HUES48 (cell line): ENCODE data around the gene ZNF580.

Experiments
- H3K27ac ChIP-seq: one replicate; pipeline ENCODE4 v1.7.0; 2013; ENCODE audit warnings: low read depth, low read length, inconsistent platforms
- H3K27me3 ChIP-seq: 2 replicates; pipeline ENCODE4 v1.6.1; 2013; ENCODE audit warnings: mild to moderate bottlenecking, low read length; ENCODE audit not compliant: control insufficient read depth, insufficient read depth
- H3K36me3 ChIP-seq: 2 replicates; pipeline ENCODE4 v1.6.1; 2013; ENCODE audit warnings: low read length; ENCODE audit not compliant: control insufficient read depth, insufficient read depth
- H3K4me1 ChIP-seq: 2 replicates; pipeline ENCODE4 v1.6.1; 2013; ENCODE audit warnings: mild to moderate bottlenecking, low read length; ENCODE audit not compliant: control insufficient read depth, insufficient read depth
- H3K4me3 ChIP-seq: 2 replicates; pipeline ENCODE4 v1.5.1; 2013; ENCODE audit warnings: mild to moderate bottlenecking, low read depth, low read length
- H3K9ac ChIP-seq: 2 replicates; pipeline ENCODE4 v1.6.1; 2013; ENCODE audit warnings: mild to moderate bottlenecking, low read depth, low read length, moderate library complexity
- H3K9me3 ChIP-seq: 2 replicates; pipeline ENCODE4 v1.6.1; 2013; ENCODE audit warnings: low read length; ENCODE audit not compliant: control insufficient read depth, insufficient read depth

Gene ZNF580

GRCh38 chr19:55643003-55643886 lies 2.4 kb downstream of the ZNF580 start, which contains the start of gene ZNF581:
Gene ZNF581, plus strand, starts transcription at chr19:55643649. Its CDS starts 923 bp downstream, at chr19:55644572.
- peak within 1 kb of the TSS; percentile 72 for H3K27ac ChIP-seq
- H3K9ac ChIP-seq = peak within 1 kb of the TSS; percentile 73
- H3K9me3 ChIP-seq = no peaks in the 10 kb centered on the region
- peaks cover 16% of the 10 kb centered on the region for H3K4me1 ChIP-seq
- H3K27me3 ChIP-seq = no peaks in the 10 kb centered on the region
- H3K36me3 ChIP-seq = peaks cover 16% of the 10 kb centered on the region
- peak within 1 kb of the TSS; percentile 76 for H3K4me3 ChIP-seq

- Histone ChIP-seq H3K27me3 (no peaks in the 10 kb centered on the region), H3K36me3 (peaks cover 16% of the 10 kb centered on the region), H3K4me1 (peaks cover 16% of the 10 kb centered on the region), H3K9me3 (no peaks in the 10 kb centered on the region), H3K4me3 (peak overlapping the region; percentile 76), H3K27ac (peak overlapping the region; percentile 72), H3K9ac (peak overlapping the region; percentile 73)
Observed at GRCh38 chr19:55643887-55644176, 3.0 kb downstream of the ZNF580 start.

- no peaks in the 10 kb centered on the region for H3K27me3 ChIP-seq
- H3K36me3 ChIP-seq = peaks cover 16% of the 10 kb centered on the region
- peak overlapping the region; percentile 76 for H3K4me3 ChIP-seq
- H3K9ac ChIP-seq = peak overlapping the region; percentile 73
- no peaks in the 10 kb centered on the region for H3K9me3 ChIP-seq
- peaks cover 16% of the 10 kb centered on the region for H3K4me1 ChIP-seq
- peak overlapping the region; percentile 72 for H3K27ac ChIP-seq
Observed at GRCh38 chr19:55644191-55644833, 3.5 kb downstream of the ZNF580 start.

GRCh38 chr19:55644842-55645511 lies 4.2 kb downstream of the ZNF580 start:
- no peaks in the 10 kb centered on the region for H3K27me3 ChIP-seq
- H3K27ac ChIP-seq = no peak overlapping the region

GRCh38 chr19:55645512-55645881 lies 4.7 kb downstream of the ZNF580 start:
- no peak overlapping the region for H3K9ac ChIP-seq

More at GRCh38 chr19:55644842-55645511, 4.2 kb downstream of the ZNF580 start:
- peak overlapping the region; percentile 76 for H3K4me3 ChIP-seq
- H3K36me3 ChIP-seq = peaks cover 19% of the 10 kb centered on the region
- H3K9ac ChIP-seq = no peak overlapping the region
- H3K9me3 ChIP-seq = no peaks in the 10 kb centered on the region
- peaks cover 16% of the 10 kb centered on the region for H3K4me1 ChIP-seq

GRCh38 chr19:55646889-55647731 lies 6.3 kb downstream of the ZNF580 start:
- H3K9ac ChIP-seq = peak overlapping the region; percentile 34; the same call in 1 of the 2 replicates
- H3K36me3 ChIP-seq = peaks cover 22% of the 10 kb centered on the region
- peak overlapping the region; percentile 95 for H3K4me3 ChIP-seq
- peak overlapping the region; percentile 70 for H3K27ac ChIP-seq
- no peaks in the 10 kb centered on the region for H3K27me3 ChIP-seq
- H3K4me1 ChIP-seq = peaks cover 13% of the 10 kb centered on the region
- no peaks in the 10 kb centered on the region for H3K9me3 ChIP-seq

More at GRCh38 chr19:55645512-55645881, 4.7 kb downstream of the ZNF580 start:
- Histone ChIP-seq H3K4me1 (peaks cover 13% of the 10 kb centered on the region), H3K36me3 (peaks cover 22% of the 10 kb centered on the region), H3K4me3 (no peak overlapping the region), H3K27ac (no peak overlapping the region), H3K9me3 (no peaks in the 10 kb centered on the region), H3K27me3 (no peaks in the 10 kb centered on the region)

- Histone ChIP-seq H3K27me3 (no peaks in the 10 kb centered on the region), H3K27ac (peak within 1 kb of the TSS; percentile 70), H3K4me1 (peaks cover 10% of the 10 kb centered on the region), H3K4me3 (peak within 1 kb of the TSS; percentile 95), H3K36me3 (peaks cover 22% of the 10 kb centered on the region), H3K9me3 (no peaks in the 10 kb centered on the region), H3K9ac (peak within 1 kb of the TSS; percentile 77)
Observed at GRCh38 chr19:55647732-55648584, 7.2 kb downstream of the ZNF580 start, which contains the start of gene CCDC106. Gene CCDC106, plus strand, starts transcription at chr19:55648212. Its CDS starts 835 bp downstream, at chr19:55649047.

- Histone ChIP-seq H3K9me3 (no peaks in the 10 kb centered on the region), H3K27me3 (no peaks in the 10 kb centered on the region), H3K4me1 (peaks cover 7% of the 10 kb centered on the region), H3K4me3 (peak overlapping the region; percentile 95), H3K36me3 (peaks cover 22% of the 10 kb centered on the region), H3K9ac (peak overlapping the region; percentile 56; the same call in 1 of the 2 replicates), H3K27ac (no peak overlapping the region)
Observed at GRCh38 chr19:55648585-55649267, 7.9 kb downstream of the ZNF580 start.

- Histone ChIP-seq H3K4me3 (no peak overlapping the region), H3K9me3 (no peaks in the 10 kb centered on the region), H3K27ac (no peak overlapping the region), H3K9ac (no peak overlapping the region), H3K4me1 (peaks cover 7% of the 10 kb centered on the region), H3K27me3 (no peaks in the 10 kb centered on the region), H3K36me3 (peaks cover 21% of the 10 kb centered on the region)
Observed at GRCh38 chr19:55649268-55650125, 8.7 kb downstream of the ZNF580 start.
